ENCODE data around the gene PRKCZ. TPM values are rescaled to one million over a fixed set of nuclear protein-coding genes. Genes with fewer than 3 reads are reported as not detected.

PRKCZ gene
- total and polyA plus RNA-seq, 4 experiments from 2014 or later = 13.5 to 40.7 (median 23.0) TPM

GRCh38 chr1:2224631-2225428, 174.6 kb downstream of the PRKCZ start:
- intact Hi-C loops (cut with micrococcal nuclease) = no loop called here
- H3K27me3 Mint-ChIP-seq = no peaks in the 10 kb centered on the region
- no peak overlapping the region for H3K27ac ChIP-seq (ENCODE audit: low read depth, low read length)
- CTCF ChIA-PET (ENCODE audit: partially characterized antibody) = no interaction called here
- H3K4me3 Mint-ChIP-seq = peak overlapping the region in 1 of 8 donors; percentile 54
- peak in 1 of 5 donors; percentile 36 for DNase-seq
- peak overlapping the region in 5 of 7 donors; percentile 7 to 90 (median 47) for H3K27ac Mint-ChIP-seq
- H3K27me3 ChIP-seq (ENCODE audit: insufficient read depth, low read length) = no peaks in the 10 kb centered on the region
- no peaks in the 10 kb centered on the region for H3K9me3 ChIP-seq (ENCODE audit: control insufficient read depth in 1 of 2, low read length in 2 of 2)
- peaks cover 5% of the 10 kb centered on the region for H3K4me1 ChIP-seq (ENCODE audit: insufficient read depth, low read length)
- peaks cover 0 to 3% (median 0%) of the 10 kb centered on the region in 8 donors for H3K9me3 Mint-ChIP-seq
- peaks cover 0 to 6% (median 5%) of the 10 kb centered on the region in 4 donors for H3K4me1 Mint-ChIP-seq
- H3K36me3 Mint-ChIP-seq = peaks cover 0 to 10% of the 10 kb centered on the region in 2 donors
- POLR2A ChIA-PET (ENCODE audit: partially characterized antibody) = interaction anchor here (0.7 to 1.5 kb wide), 4 partner anchors 10 to 73 kb away, joined by 3 to 4 read pairs (median 3); no protein-coding TSS in a partner anchor
- H3K36me3 ChIP-seq (ENCODE audit: insufficient read depth, low read length) = no peaks in the 10 kb centered on the region
- H3K4me3 ChIP-seq (ENCODE audit: low read length in 2 of 2) = no peak overlapping the region

- CTCF ChIA-PET (ENCODE audit: partially characterized antibody) = interaction anchor here (1.1 to 1.2 kb wide), 3 partner anchors 32 to 89 kb away, joined by 3 to 4 read pairs (median 4); partner anchors contain the start of gene FAAP20
Measured at GRCh38 chr1:2226525-2227345, 176.5 kb downstream of the PRKCZ start.

GRCh38 chr1:2227346-2228156, 177.3 kb downstream of the PRKCZ start:
- Mint-ChIP-seq H3K27me3 (peaks cover 0 to 4% of the 10 kb centered on the region in 2 donors), H3K4me1 (peaks cover 6 to 27% (median 16%) of the 10 kb centered on the region in 4 donors), H3K9me3 (peaks cover 0 to 3% (median 0%) of the 10 kb centered on the region in 8 donors), H3K4me3 (peak overlapping the region in 7 of 8 donors; percentile 51 to 82 (median 67)), H3K27ac (peak overlapping the region in 4 of 7 donors; percentile 41 to 79 (median 59)), H3K36me3 (peaks cover 0 to 28% of the 10 kb centered on the region in 2 donors)
- peak; percentile 90 to 98 (median 96) for DNase-seq
- intact Hi-C loops (cut with micrococcal nuclease) = loop anchor here (1.0 kb wide), 1 partner anchor 15 kb away; no protein-coding TSS in a partner anchor
- no peaks in the 10 kb centered on the region for H3K9me3 ChIP-seq (ENCODE audit: control insufficient read depth in 1 of 2, low read length in 2 of 2)
- CTCF ChIA-PET (ENCODE audit: partially characterized antibody) = interaction anchor here (1.1 kb wide), 2 partner anchors 33 to 88 kb away, joined by 3 to 4 read pairs; partner anchors contain the start of gene FAAP20
- H3K27me3 ChIP-seq (ENCODE audit: insufficient read depth, low read length) = no peaks in the 10 kb centered on the region
- no peak overlapping the region for H3K4me3 ChIP-seq (ENCODE audit: low read length in 2 of 2)
- peak overlapping the region; percentile 26 for H3K27ac ChIP-seq (ENCODE audit: low read depth, low read length)
- no peaks in the 10 kb centered on the region for H3K36me3 ChIP-seq (ENCODE audit: insufficient read depth, low read length)
- POLR2A ChIA-PET (ENCODE audit: partially characterized antibody) = interaction anchor here (0.6 to 16.3 kb wide), 12 partner anchors 11 to 164 kb away, joined by 3 to 454 read pairs (median 50); partner anchors contain the start of genes FAAP20, MORN1 and RER1
- peaks cover 20% of the 10 kb centered on the region for H3K4me1 ChIP-seq (ENCODE audit: insufficient read depth, low read length)

More at GRCh38 chr1:2226525-2227345, 176.5 kb downstream of the PRKCZ start:
- H3K27ac ChIP-seq (ENCODE audit: low read depth, low read length) = peak overlapping the region; percentile 26
- H3K4me3 ChIP-seq (ENCODE audit: low read length in 2 of 2) = no peak overlapping the region
- peaks cover 12% of the 10 kb centered on the region for H3K4me1 ChIP-seq (ENCODE audit: insufficient read depth, low read length)
- no peaks in the 10 kb centered on the region for H3K27me3 ChIP-seq (ENCODE audit: insufficient read depth, low read length)
- H3K36me3 Mint-ChIP-seq = peaks cover 0 to 24% of the 10 kb centered on the region in 2 donors
- POLR2A ChIA-PET (ENCODE audit: partially characterized antibody) = interaction anchor here (0.7 to 16.3 kb wide), 13 partner anchors 12 to 165 kb away, joined by 3 to 454 read pairs (median 50); partner anchors contain the start of genes FAAP20, MORN1 and RER1
- H3K9me3 Mint-ChIP-seq = peaks cover 0 to 3% (median 0%) of the 10 kb centered on the region in 8 donors
- DNase-seq = peak in 1 of 5 donors; percentile 54
- peak overlapping the region; percentile 72 to 88 (median 84) for H3K4me3 Mint-ChIP-seq
- no peaks in the 10 kb centered on the region for H3K36me3 ChIP-seq (ENCODE audit: insufficient read depth, low read length)
- no peaks in the 10 kb centered on the region for H3K9me3 ChIP-seq (ENCODE audit: control insufficient read depth in 1 of 2, low read length in 2 of 2)
- H3K27me3 Mint-ChIP-seq = peaks cover 0 to 2% of the 10 kb centered on the region in 2 donors
- intact Hi-C loops (cut with micrococcal nuclease) = loop anchor here (1.0 kb wide), 1 partner anchor 14 kb away; no protein-coding TSS in a partner anchor
- peak overlapping the region; percentile 86 to 97 (median 92) for H3K27ac Mint-ChIP-seq
- H3K4me1 Mint-ChIP-seq = peaks cover 1 to 19% (median 9%) of the 10 kb centered on the region in 4 donors

GRCh38 chr1:2228157-2228594, 178.0 kb downstream of the PRKCZ start, which contains the start of gene SKI:
Gene SKI, plus strand, starts transcription at chr1:2228319. Its CDS starts 448 bp downstream, at chr1:2228767.
- peaks cover 26% of the 10 kb centered on the region for H3K4me1 ChIP-seq (ENCODE audit: insufficient read depth, low read length)
- Mint-ChIP-seq H3K27ac (peak within 1 kb of the TSS; percentile 98 to 100 (median 99)), H3K4me3 (peak within 1 kb of the TSS; percentile 94 to 100 (median 98)), H3K27me3 (peaks cover 0 to 4% of the 10 kb centered on the region in 2 donors), H3K36me3 (peaks cover 0 to 32% of the 10 kb centered on the region in 2 donors), H3K9me3 (peaks cover 0 to 3% (median 0%) of the 10 kb centered on the region in 8 donors), H3K4me1 (peaks cover 10 to 33% (median 21%) of the 10 kb centered on the region in 4 donors)
- H3K36me3 ChIP-seq (ENCODE audit: insufficient read depth, low read length) = no peaks in the 10 kb centered on the region
- peak within 1 kb of the TSS; percentile 90 to 97 for H3K4me3 ChIP-seq (ENCODE audit: low read length in 2 of 2)
- H3K27me3 ChIP-seq (ENCODE audit: insufficient read depth, low read length) = no peaks in the 10 kb centered on the region
- intact Hi-C loops (cut with micrococcal nuclease) = no loop called here
- DNase-seq = no peak
- H3K27ac ChIP-seq (ENCODE audit: low read depth, low read length) = peak within 1 kb of the TSS; percentile 84
- no peaks in the 10 kb centered on the region for H3K9me3 ChIP-seq (ENCODE audit: control insufficient read depth in 1 of 2, low read length in 2 of 2)
- ChIA-PET CTCF (ENCODE audit: partially characterized antibody) (interaction anchor here (1.4 to 1.6 kb wide), 3 partner anchors 13 to 33 kb away, joined by 3 to 14 read pairs (median 4); partner anchors contain the start of gene FAAP20), POLR2A (ENCODE audit: partially characterized antibody) (interaction anchor here (0.9 to 16.3 kb wide), 12 partner anchors 11 to 333 kb away, joined by 3 to 454 read pairs (median 61); partner anchors contain the start of gene FAAP20)

- CTCF ChIA-PET (ENCODE audit: partially characterized antibody) = interaction anchor here (1.0 to 1.6 kb wide), 6 partner anchors 12 to 81 kb away, joined by 3 to 14 read pairs (median 4); partner anchors contain the start of gene FAAP20
- intact Hi-C loops (cut with micrococcal nuclease) = no loop called here
- Histone ChIP-seq H3K9me3 (ENCODE audit: control insufficient read depth in 1 of 2, low read length in 2 of 2) (no peaks in the 10 kb centered on the region), H3K27ac (ENCODE audit: low read depth, low read length) (peak overlapping the region; percentile 84), H3K36me3 (ENCODE audit: insufficient read depth, low read length) (no peaks in the 10 kb centered on the region), H3K27me3 (ENCODE audit: insufficient read depth, low read length) (no peaks in the 10 kb centered on the region), H3K4me3 (ENCODE audit: low read length in 2 of 2) (peak overlapping the region; percentile 90 to 97), H3K4me1 (ENCODE audit: insufficient read depth, low read length) (peaks cover 31% of the 10 kb centered on the region)
- H3K36me3 Mint-ChIP-seq = peaks cover 0 to 32% of the 10 kb centered on the region in 2 donors
- peak in 1 of 5 donors; percentile 59 for DNase-seq
- peaks cover 0 to 3% (median 0%) of the 10 kb centered on the region in 8 donors for H3K9me3 Mint-ChIP-seq
- H3K27me3 Mint-ChIP-seq = peaks cover 0 to 4% of the 10 kb centered on the region in 2 donors
- H3K4me3 Mint-ChIP-seq = peak overlapping the region; percentile 94 to 100 (median 98)
- POLR2A ChIA-PET (ENCODE audit: partially characterized antibody) = interaction anchor here (0.9 to 16.3 kb wide), 19 partner anchors 10 to 357 kb away, joined by 3 to 454 read pairs (median 12); partner anchors contain the start of genes FAAP20, MORN1, RER1 and TNFRSF14
- peaks cover 14 to 38% (median 26%) of the 10 kb centered on the region in 4 donors for H3K4me1 Mint-ChIP-seq
- H3K27ac Mint-ChIP-seq = peak overlapping the region; percentile 98 to 100 (median 99)
Measured at GRCh38 chr1:2228694-2229036, 178.5 kb downstream of the PRKCZ start.

All from CD4-positive, alpha-beta memory T cell (primary cell).